ENCODE measurements around the gene TRPM4. TPM values are rescaled to one million over a fixed set of nuclear protein-coding genes. Genes with fewer than 3 reads are reported as not detected.

The TRPM4 gene
- polyA plus RNA-seq, 1 donor (not counting 4 experiments of a cell fraction or from before 2014, with no cell fraction given): 16.1 TPM

- H2AFZ ChIP-seq (ENCODE audit: control insufficient read depth, low read length): no peak overlapping the region
- H3K4me1 ChIP-seq (ENCODE audit: control insufficient read depth, extremely low read depth, insufficient read depth, low read length): no peaks in the 10 kb centered on the region
- no peaks in the 10 kb centered on the region for H4K20me1 ChIP-seq (ENCODE audit: control insufficient read depth, extremely low read depth, insufficient read depth, low read length)
- DNase-seq (ENCODE audit: low read depth, low spot score) (no peak), FAIRE-seq (no peak)
- H3K9me1 ChIP-seq (ENCODE audit: control insufficient read depth, extremely low read depth, insufficient read depth, low read length): no peaks in the 10 kb centered on the region
- dilution Hi-C loops (cut with MboI; ENCODE audit: extremely low pct_ligation_motif_present, low sequenced_read_pairs): no loop called here
- H3K79me2 ChIP-seq (ENCODE audit: control insufficient read depth, insufficient read depth, low read length): no peaks in the 10 kb centered on the region
- no peaks in the 10 kb centered on the region for H3K9me3 ChIP-seq (ENCODE audit: control insufficient read depth, low read depth, low read length)
- no peak overlapping the region for H3K9ac ChIP-seq (ENCODE audit: control insufficient read depth, extremely low read depth, insufficient read depth, low read length)
- H3K27me3 ChIP-seq (ENCODE audit: control insufficient read depth, extremely low read depth, insufficient read depth, low read length): peaks cover 3% of the 10 kb centered on the region
- H3K36me3 ChIP-seq (ENCODE audit: control insufficient read depth in 2 of 2, extremely low read depth in 1 of 2, insufficient read depth in 2 of 2, low read length in 2 of 2): peaks cover 0 to 8% of the 10 kb centered on the region in 2 experiments
- no peak overlapping the region for H3K27ac ChIP-seq (ENCODE audit: control insufficient read depth, insufficient read depth, low read length)
- H3K4me3 ChIP-seq (ENCODE audit: control insufficient read depth in 2 of 3, extremely low read depth in 1 of 3, insufficient read depth in 2 of 3, low read depth in 1 of 3, low read length in 3 of 3): no peak overlapping the region
- H3K4me2 ChIP-seq (ENCODE audit: control insufficient read depth, extremely low read depth, insufficient read depth, low read depth, low read length): no peak overlapping the region
- no peak for TF ChIP-seq CTCF (optimal IDR thresholded peaks at IDR 0.05 in 1 of 3, IDR thresholded peaks at IDR 0.05 in 1 of 3, conservative IDR thresholded peaks at IDR 0.05 in 1 of 3; ENCODE audit: extremely low read depth in 1 of 3, insufficient read depth in 2 of 3, low read length in 3 of 3)
- no peak for TF ChIP-seq EZH2 (IDR thresholded peaks at IDR 0.05; ENCODE audit: low read length)
Observed at GRCh38 chr19:49233163-49233562, 75.6 kb downstream of the TRPM4 start.

- H2AFZ ChIP-seq (ENCODE audit: control insufficient read depth, low read length): no peak overlapping the region
- peaks cover 0 to 4% of the 10 kb centered on the region in 2 experiments for H3K36me3 ChIP-seq (ENCODE audit: control insufficient read depth in 2 of 2, extremely low read depth in 1 of 2, insufficient read depth in 2 of 2, low read length in 2 of 2)
- no peak overlapping the region for H3K27ac ChIP-seq (ENCODE audit: control insufficient read depth, insufficient read depth, low read length)
- no peak overlapping the region for H3K4me3 ChIP-seq (ENCODE audit: control insufficient read depth in 2 of 3, extremely low read depth in 1 of 3, insufficient read depth in 2 of 3, low read depth in 1 of 3, low read length in 3 of 3)
- dilution Hi-C loops (cut with MboI; ENCODE audit: extremely low pct_ligation_motif_present, low sequenced_read_pairs): no loop called here
- no peaks in the 10 kb centered on the region for H3K27me3 ChIP-seq (ENCODE audit: control insufficient read depth, extremely low read depth, insufficient read depth, low read length)
- no peak overlapping the region for H3K9ac ChIP-seq (ENCODE audit: control insufficient read depth, extremely low read depth, insufficient read depth, low read length)
- no peaks in the 10 kb centered on the region for H3K9me3 ChIP-seq (ENCODE audit: control insufficient read depth, low read depth, low read length)
- no peak for TF ChIP-seq CTCF (optimal IDR thresholded peaks at IDR 0.05 in 1 of 3, IDR thresholded peaks at IDR 0.05 in 1 of 3, conservative IDR thresholded peaks at IDR 0.05 in 1 of 3; ENCODE audit: extremely low read depth in 1 of 3, insufficient read depth in 2 of 3, low read length in 3 of 3)
- no peak for TF ChIP-seq EZH2 (IDR thresholded peaks at IDR 0.05; ENCODE audit: low read length)
- no peaks in the 10 kb centered on the region for H3K4me1 ChIP-seq (ENCODE audit: control insufficient read depth, extremely low read depth, insufficient read depth, low read length)
- H3K79me2 ChIP-seq (ENCODE audit: control insufficient read depth, insufficient read depth, low read length): no peaks in the 10 kb centered on the region
- DNase-seq (ENCODE audit: low read depth, low spot score) (no peak), FAIRE-seq (no peak)
- H4K20me1 ChIP-seq (ENCODE audit: control insufficient read depth, extremely low read depth, insufficient read depth, low read length): no peaks in the 10 kb centered on the region
- H3K4me2 ChIP-seq (ENCODE audit: control insufficient read depth, extremely low read depth, insufficient read depth, low read depth, low read length): no peak overlapping the region
- no peaks in the 10 kb centered on the region for H3K9me1 ChIP-seq (ENCODE audit: control insufficient read depth, extremely low read depth, insufficient read depth, low read length)
Observed at GRCh38 chr19:49241769-49242168, 84.2 kb downstream of the TRPM4 start.
